Measurements from ENCODE around the gene ODAD3. TPM values are rescaled to one million over a fixed set of nuclear protein-coding genes. Genes with fewer than 3 reads are reported as not detected.

The ODAD3 gene
- total and polyA plus RNA-seq, 10 of the 15 experiments (the other 5 are each of a cell fraction or from before 2014, with no cell fraction given), result 0.11 to 0.39 (median 0.28) TPM; not detected in 7

- no peaks in the 10 kb centered on the region; a peak in 1 of 4 replicates for H3K27me3 ChIP-seq (replicated peaks in 1 of 2; ENCODE audit: control insufficient read depth in 2 of 2, insufficient read depth in 2 of 2, low read length in 1 of 2)
- 38% methylated on average over 9 of the region's 9 CpGs for WGBS (ENCODE audit: insufficient coverage, insufficient replicate concordance, low lambda C conversion rate, missing lambda C conversion rate)
- ChIA-PET SMC1A (ENCODE audit: uncharacterized antibody, unreplicated experiment) (no interaction called here), POLR2A (no interaction called here), CTCF (no interaction called here), RAD21 (ENCODE audit: unreplicated experiment) (no interaction called here)
- no peaks in the 10 kb centered on the region for H3K9me3 ChIP-seq (replicated peaks; ENCODE audit: control insufficient read depth, insufficient read depth, low read length)
- no peak overlapping the region for H3K4me3 ChIP-seq
- no peak for DNase-seq (ENCODE audit: low read depth, low spot score)
- H3K79me2 ChIP-seq (ENCODE audit: control insufficient read depth, insufficient read depth, low read length), result no peaks in the 10 kb centered on the region
- intact Hi-C loops (cut with micrococcal nuclease; ENCODE audit: unreplicated experiment) (no loop called here), in situ Hi-C loops (cut with MboI) (no loop called here)
- H3K27ac ChIP-seq (ENCODE audit: control insufficient read depth, insufficient read depth), result no peak overlapping the region
- TF ChIP-seq FOS (IDR thresholded peaks at IDR 0.05; ENCODE audit: borderline replicate concordance, extremely low read depth, insufficient read length) (no peak), ZNF274 (IDR thresholded peaks at IDR 0.05; ENCODE audit: insufficient read depth, insufficient read length) (no peak), CREB1 (IDR thresholded peaks at IDR 0.05; ENCODE audit: low read depth) (no peak), PAX5 (IDR thresholded peaks at IDR 0.05; ENCODE audit: borderline replicate concordance, low read depth, low read length) (no peak), EP300 (IDR thresholded peaks at IDR 0.05; ENCODE audit: borderline replicate concordance in 1 of 2, control insufficient read depth in 1 of 2, low read depth in 2 of 2, low read length in 2 of 2) (no peak), RCOR1 (conservative IDR thresholded peaks at IDR 0.05; ENCODE audit: low read depth, low read length) (no peak), CBX5 (IDR thresholded peaks at IDR 0.05; ENCODE audit: low read depth) (no peak), JUNB (IDR thresholded peaks at IDR 0.05) (no peak), SMAD5 (IDR thresholded peaks at IDR 0.05; ENCODE audit: low read depth) (no peak), NFXL1 (IDR thresholded peaks at IDR 0.05; ENCODE audit: borderline replicate concordance) (no peak), IRF4 (IDR thresholded peaks at IDR 0.05; ENCODE audit: low read depth, low read length) (no peak), HDGF (IDR thresholded peaks at IDR 0.05) (no peak)
- TF ChIP-seq, protein P1, sequence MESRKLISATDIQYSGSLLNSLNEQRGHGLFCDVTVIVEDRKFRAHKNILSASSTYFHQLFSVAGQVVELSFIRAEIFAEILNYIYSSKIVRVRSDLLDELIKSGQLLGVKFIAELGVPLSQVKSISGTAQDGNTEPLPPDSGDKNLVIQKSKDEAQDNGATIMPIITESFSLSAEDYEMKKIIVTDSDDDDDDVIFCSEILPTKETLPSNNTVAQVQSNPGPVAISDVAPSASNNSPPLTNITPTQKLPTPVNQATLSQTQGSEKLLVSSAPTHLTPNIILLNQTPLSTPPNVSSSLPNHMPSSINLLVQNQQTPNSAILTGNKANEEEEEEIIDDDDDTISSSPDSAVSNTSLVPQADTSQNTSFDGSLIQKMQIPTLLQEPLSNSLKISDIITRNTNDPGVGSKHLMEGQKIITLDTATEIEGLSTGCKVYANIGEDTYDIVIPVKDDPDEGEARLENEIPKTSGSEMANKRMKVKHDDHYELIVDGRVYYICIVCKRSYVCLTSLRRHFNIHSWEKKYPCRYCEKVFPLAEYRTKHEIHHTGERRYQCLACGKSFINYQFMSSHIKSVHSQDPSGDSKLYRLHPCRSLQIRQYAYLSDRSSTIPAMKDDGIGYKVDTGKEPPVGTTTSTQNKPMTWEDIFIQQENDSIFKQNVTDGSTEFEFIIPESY (IDR thresholded peaks at IDR 0.05), result no peak
- TF ChIP-seq, protein P2, sequence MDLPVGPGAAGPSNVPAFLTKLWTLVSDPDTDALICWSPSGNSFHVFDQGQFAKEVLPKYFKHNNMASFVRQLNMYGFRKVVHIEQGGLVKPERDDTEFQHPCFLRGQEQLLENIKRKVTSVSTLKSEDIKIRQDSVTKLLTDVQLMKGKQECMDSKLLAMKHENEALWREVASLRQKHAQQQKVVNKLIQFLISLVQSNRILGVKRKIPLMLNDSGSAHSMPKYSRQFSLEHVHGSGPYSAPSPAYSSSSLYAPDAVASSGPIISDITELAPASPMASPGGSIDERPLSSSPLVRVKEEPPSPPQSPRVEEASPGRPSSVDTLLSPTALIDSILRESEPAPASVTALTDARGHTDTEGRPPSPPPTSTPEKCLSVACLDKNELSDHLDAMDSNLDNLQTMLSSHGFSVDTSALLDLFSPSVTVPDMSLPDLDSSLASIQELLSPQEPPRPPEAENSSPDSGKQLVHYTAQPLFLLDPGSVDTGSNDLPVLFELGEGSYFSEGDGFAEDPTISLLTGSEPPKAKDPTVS (IDR thresholded peaks at IDR 0.05; ENCODE audit: low read depth, low read length), result no peak
- TF ChIP-seq, protein P3, sequence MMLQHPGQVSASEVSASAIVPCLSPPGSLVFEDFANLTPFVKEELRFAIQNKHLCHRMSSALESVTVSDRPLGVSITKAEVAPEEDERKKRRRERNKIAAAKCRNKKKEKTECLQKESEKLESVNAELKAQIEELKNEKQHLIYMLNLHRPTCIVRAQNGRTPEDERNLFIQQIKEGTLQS (IDR thresholded peaks at IDR 0.05; ENCODE audit: borderline replicate concordance, extremely low read depth, low read depth, low read length), result no peak
- TF ChIP-seq, protein P4, sequence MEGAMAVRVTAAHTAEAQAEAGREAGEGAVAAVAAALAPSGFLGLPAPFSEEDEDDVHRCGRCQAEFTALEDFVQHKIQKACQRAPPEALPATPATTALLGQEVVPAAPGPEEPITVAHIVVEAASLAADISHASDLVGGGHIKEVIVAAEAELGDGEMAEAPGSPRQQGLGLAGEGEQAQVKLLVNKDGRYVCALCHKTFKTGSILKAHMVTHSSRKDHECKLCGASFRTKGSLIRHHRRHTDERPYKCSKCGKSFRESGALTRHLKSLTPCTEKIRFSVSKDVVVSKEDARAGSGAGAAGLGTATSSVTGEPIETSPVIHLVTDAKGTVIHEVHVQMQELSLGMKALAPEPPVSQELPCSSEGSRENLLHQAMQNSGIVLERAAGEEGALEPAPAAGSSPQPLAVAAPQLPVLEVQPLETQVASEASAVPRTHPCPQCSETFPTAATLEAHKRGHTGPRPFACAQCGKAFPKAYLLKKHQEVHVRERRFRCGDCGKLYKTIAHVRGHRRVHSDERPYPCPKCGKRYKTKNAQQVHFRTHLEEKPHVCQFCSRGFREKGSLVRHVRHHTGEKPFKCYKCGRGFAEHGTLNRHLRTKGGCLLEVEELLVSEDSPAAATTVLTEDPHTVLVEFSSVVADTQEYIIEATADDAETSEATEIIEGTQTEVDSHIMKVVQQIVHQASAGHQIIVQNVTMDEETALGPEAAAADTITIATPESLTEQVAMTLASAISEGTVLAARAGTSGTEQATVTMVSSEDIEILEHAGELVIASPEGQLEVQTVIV (IDR thresholded peaks at IDR 0.05; ENCODE audit: borderline replicate concordance, partially characterized antibody), result no peak
- H2AFZ ChIP-seq (ENCODE audit: control insufficient read depth, low read depth, low read length), result no peak overlapping the region
- no peaks in the 10 kb centered on the region for H3K36me3 ChIP-seq (ENCODE audit: control insufficient read depth in 2 of 2, insufficient read depth in 2 of 2, low read length in 1 of 2)
- no peak for ATAC-seq
- no peak overlapping the region for H3K4me2 ChIP-seq (ENCODE audit: control insufficient read depth, insufficient read depth)
- no peak overlapping the region for H3K9ac ChIP-seq (ENCODE audit: control insufficient read depth, insufficient read depth, low read length)
- H3K4me1 ChIP-seq (ENCODE audit: control insufficient read depth, insufficient read depth, low read length), result no peaks in the 10 kb centered on the region
- BruUV-seq (replicated peaks), result no TSS peak
- FAIRE-seq, result no peak
- H4K20me1 ChIP-seq (ENCODE audit: control insufficient read depth, insufficient read depth), result no peaks in the 10 kb centered on the region
Measured at GRCh38 chr19:11404588-11405222, 30.2 kb downstream of the ODAD3 start.

Data from GM12878 (cell line).